ENCODE data around the gene DDX39B. TPM values are rescaled to one million over a fixed set of nuclear protein-coding genes. Genes with fewer than 3 reads are reported as not detected.

DDX39B gene
- total RNA-seq, 1 donor from 2014 or later = 412 TPM

GRCh38 chr6:31529329-31530150 is 12.3 kb downstream of the DDX39B start:
- no peak for DNase-seq (ENCODE audit: low read depth)
- Histone ChIP-seq H3K27me3 (ENCODE audit: control insufficient read depth, insufficient read depth, low read length) (no peaks in the 10 kb centered on the region), H3K4me3 (ENCODE audit: low read depth, low read length) (no peak overlapping the region), H3K36me3 (ENCODE audit: control insufficient read depth, insufficient read depth, low read length) (peaks cover 4% of the 10 kb centered on the region)
- TF ChIP-seq CTCF (IDR thresholded peaks at IDR 0.05; ENCODE audit: insufficient read depth, low read length, poor library complexity, severe bottlenecking) = no peak

GRCh38 chr6:31528821-31529328 is 12.9 kb downstream of the DDX39B start, which contains the start of gene MCCD1:
TSS of gene MCCD1 (plus strand) at chr6:31528962. CDS start at chr6:31529015, 53 bp downstream.
- H3K4me3 ChIP-seq (ENCODE audit: low read depth, low read length) = no peak within 1 kb of the TSS
- no peak for DNase-seq (ENCODE audit: low read depth)
- H3K27me3 ChIP-seq (ENCODE audit: control insufficient read depth, insufficient read depth, low read length) = no peaks in the 10 kb centered on the region
- TF ChIP-seq CTCF (IDR thresholded peaks at IDR 0.05; ENCODE audit: insufficient read depth, low read length, poor library complexity, severe bottlenecking) = no peak
- peaks cover 2% of the 10 kb centered on the region for H3K36me3 ChIP-seq (ENCODE audit: control insufficient read depth, insufficient read depth, low read length)

GRCh38 chr6:31528307-31528777 is 13.5 kb downstream of the DDX39B start:
- TF ChIP-seq CTCF (IDR thresholded peaks at IDR 0.05; ENCODE audit: insufficient read depth, low read length, poor library complexity, severe bottlenecking) = no peak
- no peaks in the 10 kb centered on the region for H3K27me3 ChIP-seq (ENCODE audit: control insufficient read depth, insufficient read depth, low read length)
- H3K4me3 ChIP-seq (ENCODE audit: low read depth, low read length) = no peak overlapping the region
- peaks cover 2% of the 10 kb centered on the region for H3K36me3 ChIP-seq (ENCODE audit: control insufficient read depth, insufficient read depth, low read length)
- DNase-seq (ENCODE audit: low read depth) = no peak

- no peak for DNase-seq (ENCODE audit: low read depth)
These were observed 15.7 kb downstream of the DDX39B start for GRCh38 chr6:31525932-31526591.

GRCh38 chr6:31525553-31525931 is 16.3 kb downstream of the DDX39B start:
- Histone ChIP-seq H3K27me3 (ENCODE audit: control insufficient read depth, insufficient read depth, low read length) (no peaks in the 10 kb centered on the region), H3K36me3 (ENCODE audit: control insufficient read depth, insufficient read depth, low read length) (peaks cover under 1% of the 10 kb centered on the region), H3K4me3 (ENCODE audit: low read depth, low read length) (no peak overlapping the region)
- TF ChIP-seq CTCF (IDR thresholded peaks at IDR 0.05; ENCODE audit: insufficient read depth, low read length, poor library complexity, severe bottlenecking) = no peak
- no peak for DNase-seq (ENCODE audit: low read depth)

More at GRCh38 chr6:31525932-31526591, 15.7 kb downstream of the DDX39B start:
- no peak overlapping the region for H3K4me3 ChIP-seq (ENCODE audit: low read depth, low read length)
- no peaks in the 10 kb centered on the region for H3K27me3 ChIP-seq (ENCODE audit: control insufficient read depth, insufficient read depth, low read length)
- peaks cover 2% of the 10 kb centered on the region for H3K36me3 ChIP-seq (ENCODE audit: control insufficient read depth, insufficient read depth, low read length)
- TF ChIP-seq CTCF (IDR thresholded peaks at IDR 0.05; ENCODE audit: insufficient read depth, low read length, poor library complexity, severe bottlenecking) = no peak

All from kidney epithelial cell (primary cell).